Tibial artery (tissue), 4 donors: ENCODE results near the gene KSR1.

Source experiments
- DNase-seq, 2 donors: peaks; one replicate each; pipeline ENCODE4 v3.0.0-alpha.2; 2019
- H3K27ac ChIP-seq, 2 donors: fragments of 200-600 bp; sonication (generic) in 1 of 2; 1 replicate in 1 of 2; 2 replicates in 1 of 2; pipeline ENCODE4 v1.5.1; 2018 to 2019; ENCODE audit warnings: mild to moderate bottlenecking in 1 of 2
- H3K27me3 ChIP-seq, 2 donors: fragments of 200-600 bp; sonication (generic) in 1 of 2; one replicate each; pipeline versions ENCODE4 v1.5.1 to v1.6.0; 2016 to 2019
- H3K36me3 ChIP-seq, 3 donors: fragments of 200-600 bp; sonication (generic) in 2 of 3; one replicate each; pipeline ENCODE4 v1.5.1; 2016 to 2019; ENCODE audit warnings: mild to moderate bottlenecking in 2 of 3
- H3K4me1 ChIP-seq, 4 donors: fragments of 200-600 bp; sonication (generic) in 2 of 4; 1 replicate in 3 of 4; 2 replicates in 1 of 4; pipeline ENCODE4 v1.5.1; 2016 to 2019
- H3K4me3 ChIP-seq, 2 donors: fragments of 200-600 bp; sonication (generic) in 1 of 2; 1 replicate in 1 of 2; 2 replicates in 1 of 2; pipeline ENCODE4 v1.5.1; 2018 to 2019; ENCODE audit warnings: mild to moderate bottlenecking in 2 of 2
- H3K9me3 ChIP-seq, 3 donors: fragments of 200-600 bp; sonication (generic) in 1 of 3; one replicate each; pipeline ENCODE4 v1.5.1; 2016 to 2019
- CTCF ChIP-seq, 2 experiments: fragments of 200-600 bp in 1 of 2; fragments of 450-650 bp in 1 of 2; IDR thresholded peaks; one replicate each; pipeline ENCODE4 v1.5.1; 2017 to 2019; ENCODE audit warnings: antibody characterized with exemption in 2 of 2, mild to moderate bottlenecking in 1 of 2, moderate library complexity in 1 of 2
- intact Hi-C: fragments of 100-400 bp; cut with DNase I; formaldehyde crosslinking; loops from one replicate; pipeline ENCODE4 v1.15.0; 2023; ENCODE audit warnings: low total_unique reads

KSR1 gene

GRCh38 chr17:27571563-27572352 lies 115.5 kb downstream of the KSR1 start:
- no peak for TF ChIP-seq CTCF (IDR thresholded peaks at IDR 0.05)
- H3K4me1 ChIP-seq: no peaks in the 10 kb centered on the region

GRCh38 chr17:27572665-27573064 lies 116.4 kb downstream of the KSR1 start:
- no peak for TF ChIP-seq CTCF (IDR thresholded peaks at IDR 0.05)
- Histone ChIP-seq H3K27me3 (no peaks in the 10 kb centered on the region), H3K4me3 (no peak overlapping the region), H3K9me3 (no peaks in the 10 kb centered on the region), H3K36me3 (no peaks in the 10 kb centered on the region), H3K4me1 (peaks cover 0 to 8% (median 0%) of the 10 kb centered on the region in 4 donors), H3K27ac (no peak overlapping the region)
- DNase-seq: no peak
- intact Hi-C loops: no loop called here

More at GRCh38 chr17:27571563-27572352, 115.5 kb downstream of the KSR1 start:
- Histone ChIP-seq H3K27me3 (no peaks in the 10 kb centered on the region), H3K4me3 (no peak overlapping the region), H3K36me3 (no peaks in the 10 kb centered on the region), H3K9me3 (no peaks in the 10 kb centered on the region), H3K27ac (no peak overlapping the region)
- DNase-seq: no peak
- intact Hi-C loops: no loop called here

- Histone ChIP-seq H3K27ac (no peak overlapping the region), H3K9me3 (no peaks in the 10 kb centered on the region), H3K27me3 (no peaks in the 10 kb centered on the region), H3K4me3 (no peak overlapping the region), H3K4me1 (peaks cover 0 to 17% (median 2%) of the 10 kb centered on the region in 4 donors), H3K36me3 (no peaks in the 10 kb centered on the region)
- no peak for DNase-seq
- no peak for TF ChIP-seq CTCF (IDR thresholded peaks at IDR 0.05)
- intact Hi-C loops: no loop called here
Observed at GRCh38 chr17:27573548-27573947, 117.3 kb downstream of the KSR1 start.

GRCh38 chr17:27573971-27574525 lies 117.8 kb downstream of the KSR1 start:
- TF ChIP-seq CTCF (IDR thresholded peaks at IDR 0.05): no peak
- no peak overlapping the region for H3K27ac ChIP-seq
- H3K4me3 ChIP-seq: no peak overlapping the region
- peaks cover 0 to 18% (median 2%) of the 10 kb centered on the region in 4 donors for H3K4me1 ChIP-seq
- intact Hi-C loops: no loop called here
- H3K27me3 ChIP-seq: no peaks in the 10 kb centered on the region
- H3K9me3 ChIP-seq: no peaks in the 10 kb centered on the region
- no peak for DNase-seq
- H3K36me3 ChIP-seq: no peaks in the 10 kb centered on the region

GRCh38 chr17:27575096-27575911 lies 119.1 kb downstream of the KSR1 start:
- no peaks in the 10 kb centered on the region for H3K27me3 ChIP-seq
- intact Hi-C loops: no loop called here
- no peak for TF ChIP-seq CTCF (IDR thresholded peaks at IDR 0.05)
- no peak overlapping the region for H3K27ac ChIP-seq
- no peaks in the 10 kb centered on the region for H3K9me3 ChIP-seq
- peaks cover 0 to 18% (median 2%) of the 10 kb centered on the region in 4 donors for H3K4me1 ChIP-seq
- no peak overlapping the region for H3K4me3 ChIP-seq
- DNase-seq: no peak
- no peaks in the 10 kb centered on the region for H3K36me3 ChIP-seq
